Ovary (tissue), 3 donors: ENCODE measurements around the gene GPT2.

Source experiments
- EP300 ChIP-seq: sonication (generic); formaldehyde crosslinking; IDR thresholded peaks from one replicate; pipeline ENCODE4 v1.6.1; 2017; ENCODE audit warnings: antibody characterized with exemption
- POLR2A ChIP-seq: fragments of 450-650 bp; IDR thresholded peaks from one replicate; pipeline ENCODE4 v1.6.1; 2017; ENCODE audit warnings: antibody characterized with exemption, mild to moderate bottlenecking, moderate library complexity
- TF ChIP-seq, protein P1 (sequence below), 3 donors: fragments of 450-650 bp in 2 of 3; fragments of 200-600 bp in 1 of 3; IDR thresholded peaks; one replicate each; pipeline versions ENCODE4 v1.5.1 to v1.8.0; 2016 to 2022; ENCODE audit warnings: antibody characterized with exemption in 3 of 3, mild to moderate bottlenecking in 1 of 3
- donor health status: DM: no; HTN: no; CAD: no.

DNA sequence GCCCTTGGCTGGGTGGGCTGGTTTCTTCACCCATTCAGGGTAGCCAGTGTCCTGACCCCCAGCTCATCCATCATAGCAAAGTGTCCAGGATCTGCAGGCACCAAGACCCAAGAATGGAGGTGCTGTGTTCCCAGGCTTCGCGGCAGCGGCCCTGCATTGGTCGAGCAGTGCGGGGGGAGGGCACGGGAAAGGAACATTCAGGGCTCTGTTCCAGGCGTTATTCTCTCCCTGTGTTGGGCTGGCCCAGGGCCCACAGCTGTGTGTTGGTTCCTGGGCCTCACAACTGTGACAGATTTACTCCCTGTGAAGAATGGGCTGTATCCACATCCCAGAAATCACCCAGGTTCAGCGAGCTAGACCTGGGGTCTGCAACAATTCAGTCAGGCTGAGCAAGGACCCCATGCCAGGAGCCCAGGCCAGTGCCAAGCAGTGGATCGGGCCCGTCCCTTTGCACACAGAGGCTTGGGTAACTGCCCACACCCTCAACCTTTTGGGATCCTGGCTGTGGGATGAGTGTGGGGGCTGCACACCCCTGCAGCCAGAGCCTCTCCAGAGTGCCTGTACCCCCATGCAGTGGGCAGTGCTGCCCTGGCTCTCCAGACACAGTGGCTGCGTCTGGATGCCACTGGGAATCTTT is 10.0 kb downstream of the GPT2 start:
- no peak for TF ChIP-seq EP300
- TF ChIP-seq, protein P1, sequence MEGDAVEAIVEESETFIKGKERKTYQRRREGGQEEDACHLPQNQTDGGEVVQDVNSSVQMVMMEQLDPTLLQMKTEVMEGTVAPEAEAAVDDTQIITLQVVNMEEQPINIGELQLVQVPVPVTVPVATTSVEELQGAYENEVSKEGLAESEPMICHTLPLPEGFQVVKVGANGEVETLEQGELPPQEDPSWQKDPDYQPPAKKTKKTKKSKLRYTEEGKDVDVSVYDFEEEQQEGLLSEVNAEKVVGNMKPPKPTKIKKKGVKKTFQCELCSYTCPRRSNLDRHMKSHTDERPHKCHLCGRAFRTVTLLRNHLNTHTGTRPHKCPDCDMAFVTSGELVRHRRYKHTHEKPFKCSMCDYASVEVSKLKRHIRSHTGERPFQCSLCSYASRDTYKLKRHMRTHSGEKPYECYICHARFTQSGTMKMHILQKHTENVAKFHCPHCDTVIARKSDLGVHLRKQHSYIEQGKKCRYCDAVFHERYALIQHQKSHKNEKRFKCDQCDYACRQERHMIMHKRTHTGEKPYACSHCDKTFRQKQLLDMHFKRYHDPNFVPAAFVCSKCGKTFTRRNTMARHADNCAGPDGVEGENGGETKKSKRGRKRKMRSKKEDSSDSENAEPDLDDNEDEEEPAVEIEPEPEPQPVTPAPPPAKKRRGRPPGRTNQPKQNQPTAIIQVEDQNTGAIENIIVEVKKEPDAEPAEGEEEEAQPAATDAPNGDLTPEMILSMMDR (IDR thresholded peaks at IDR 0.05) = no peak
- TF ChIP-seq POLR2A = no peak
